HepG2 (cell line): ENCODE data around the gene VEGFA. TPM values are rescaled to one million over a fixed set of nuclear protein-coding genes. Genes with fewer than 3 reads are reported as not detected.

Source experiments
- ATRX ChIP-seq: sonication (generic); formaldehyde crosslinking; IDR thresholded peaks from 2 replicates; pipeline ENCODE4 v1.4.0; 2020; ENCODE audit warnings: missing genetic modification reagents, borderline replicate concordance
- CCDC6 ChIP-seq: sonication (generic); formaldehyde crosslinking; IDR thresholded peaks from 2 replicates; pipeline ENCODE4 v1.8.1; 2022; ENCODE audit warnings: mild to moderate bottlenecking, missing genetic modification reagents, moderate library complexity
- DNMT1 ChIP-seq: sonication (generic); formaldehyde crosslinking; IDR thresholded peaks from 2 replicates; pipeline ENCODE4 v1.5.1; 2020; ENCODE audit warnings: mild to moderate bottlenecking, missing genetic modification reagents
- DZIP1 ChIP-seq: sonication (generic); formaldehyde crosslinking; IDR thresholded peaks from 2 replicates; pipeline ENCODE4 v1.5.0; 2020; ENCODE audit warnings: mild to moderate bottlenecking, missing genetic modification reagents
- ELF1 ChIP-seq: sonication (generic); formaldehyde crosslinking; IDR thresholded peaks from 2 replicates; pipeline ENCODE4 v1.4.0; 2020; ENCODE audit warnings: missing genetic modification reagents
- FOSL1 ChIP-seq: sonication (generic); formaldehyde crosslinking; IDR thresholded peaks from 2 replicates; pipeline ENCODE4 v1.9.0; 2021; ENCODE audit warnings: missing genetic modification reagents, borderline replicate concordance
- HDAC2 ChIP-seq: sonication (generic); formaldehyde crosslinking; IDR thresholded peaks from 2 replicates; pipeline ENCODE4 v1.4.0; 2020; ENCODE audit warnings: missing genetic modification reagents
- HMGA1 ChIP-seq: sonication (generic); formaldehyde crosslinking; conservative IDR thresholded peaks from 2 replicates; pipeline ENCODE4 v1.4.0; 2020; ENCODE audit warnings: missing genetic modification reagents
- KLF9 ChIP-seq: IDR thresholded peaks from 2 replicates; pipeline ENCODE4 v1.6.1; 2016; ENCODE audit warnings: low read depth
- MBNL3 ChIP-seq: fragments of 250-450 bp; sonication (Bioruptor Pico); conservative IDR thresholded peaks from 2 replicates; pipeline ENCODE4 v1.8.0; 2022; ENCODE audit warnings: mild to moderate bottlenecking, inconsistent platforms
- MLLT10 ChIP-seq: sonication (generic); formaldehyde crosslinking; IDR thresholded peaks from 2 replicates; pipeline ENCODE4 v1.4.0; 2020; ENCODE audit warnings: missing genetic modification reagents
- MXI1 ChIP-seq: IDR thresholded peaks from 3 replicates; pipeline ENCODE4 v1.6.1; 2012; ENCODE audit warnings: low read depth, low read length, inconsistent platforms, borderline replicate concordance
- RBM22 ChIP-seq: fragments of 200-400 bp; formaldehyde crosslinking; optimal IDR thresholded peaks from 2 replicates; pipeline ENCODE3; 2017; ENCODE audit warnings: mild to moderate bottlenecking, low read length, moderate library complexity
- RFX3 ChIP-seq: IDR thresholded peaks from 2 replicates; pipeline ENCODE4 v1.6.1; 2016; ENCODE audit warnings: missing biosample characterization, missing genetic modification reagents
- SALL1 ChIP-seq: sonication (generic); formaldehyde crosslinking; IDR thresholded peaks from 2 replicates; pipeline ENCODE4 v1.8.0; 2022; ENCODE audit warnings: mild to moderate bottlenecking, missing genetic modification reagents
- SALL2 ChIP-seq: sonication (generic); formaldehyde crosslinking; IDR thresholded peaks from 2 replicates; pipeline ENCODE4 v1.8.1; 2023; ENCODE audit warnings: mild to moderate bottlenecking, missing genetic modification reagents, inconsistent platforms
- TSC22D2 ChIP-seq: sonication (generic); formaldehyde crosslinking; IDR thresholded peaks from 2 replicates; pipeline ENCODE4 v1.5.1; 2020; ENCODE audit warnings: missing genetic modification reagents, mild to moderate bottlenecking, borderline replicate concordance
- XBP1 ChIP-seq: sonication (generic); formaldehyde crosslinking; IDR thresholded peaks from 2 replicates; pipeline ENCODE4 v1.5.0; 2020; ENCODE audit warnings: missing genetic modification reagents
- ZBTB26 ChIP-seq: IDR thresholded peaks from 2 replicates; pipeline ENCODE4 v1.6.1; 2016; ENCODE audit warnings: missing compliant biosample characterization, missing genetic modification reagents, borderline replicate concordance
- ZNF503 ChIP-seq: sonication (generic); formaldehyde crosslinking; IDR thresholded peaks from 2 replicates; pipeline ENCODE4 v1.4.0; 2020; ENCODE audit warnings: missing genetic modification reagents
- ZNF512B ChIP-seq: sonication (generic); formaldehyde crosslinking; IDR thresholded peaks from 2 replicates; pipeline ENCODE4 v1.5.1; 2020; ENCODE audit warnings: missing genetic modification reagents, mild to moderate bottlenecking, borderline replicate concordance
- ZNF775 ChIP-seq: sonication (generic); formaldehyde crosslinking; IDR thresholded peaks from 2 replicates; pipeline ENCODE4 v1.4.0; 2020; ENCODE audit warnings: missing genetic modification reagents, mild to moderate bottlenecking, moderate library complexity, borderline replicate concordance
- polyA plus RNA-seq, 8 experiments: library from polyadenylated mRNA; depleted of rRNA in 3 of 8; stranded (reverse) in 7 of 8; unstranded in 1 of 8; fragments of >200 nt; fragmentation: Illumina TruSeq in 4 of 8; extraction: Trizol in 4 of 8; gene quantifications; 2 replicates each; pipeline versions ENCODE4 v1.2.1 to v1.2.3, GENCODE V29; 2011 to 2016; ENCODE audit warnings: low read depth in 4 of 8, missing spikeins in 1 of 8, mixed read lengths in 1 of 8; ENCODE audit not compliant: insufficient read depth in 1 of 8
- total RNA-seq, 5 experiments: library from RNA; depleted of rRNA; stranded (reverse); fragments of >200 nt; fragmentation: Illumina TruSeq; extraction: Trizol; gene quantifications; 2 replicates each; pipeline ENCODE4 v1.2.3, GENCODE V29; 2016; ENCODE audit warnings: low read depth in 1 of 5

Gene VEGFA
- total and polyA plus RNA-seq, 2 of the 13 experiments (the other 11 are each of a cell fraction or from before 2014, with no cell fraction given) = 68.1 to 629 TPM

- no peak for TF ChIP-seq CCDC6 (CRISPR knock-in tag)
- TF ChIP-seq XBP1 = no peak
- TF ChIP-seq DZIP1 (CRISPR knock-in tag) = no peak
- TF ChIP-seq SALL2 = no peak
- TF ChIP-seq HDAC2 = peak; percentile 48; the same call in 1 of the 2 replicates
- TF ChIP-seq SALL1 (CRISPR knock-in tag) = peak; percentile 5
- TF ChIP-seq MBNL3 (CRISPR knock-in tag) = no peak
- TF ChIP-seq HMGA1 (CRISPR knock-in tag) = no peak
- no peak for TF ChIP-seq RFX3 (CRISPR knock-in tag)
- no peak for TF ChIP-seq ZNF503
- no peak for TF ChIP-seq FOSL1 (CRISPR knock-in tag)
- peak; percentile 44; the same call in 1 of the 3 replicates for TF ChIP-seq MXI1
- no peak for TF ChIP-seq RBM22
- TF ChIP-seq ELF1 (CRISPR knock-in tag) = no peak; the same call in 1 of the 2 replicates
- TF ChIP-seq ZNF512B (CRISPR knock-in tag) = no peak
- no peak for TF ChIP-seq ZBTB26 (CRISPR knock-in tag)
- no peak for TF ChIP-seq ATRX (CRISPR knock-in tag)
- no peak for TF ChIP-seq ZNF775 (CRISPR knock-in tag)
- no peak for TF ChIP-seq MLLT10
- TF ChIP-seq DNMT1 = no peak
- TF ChIP-seq KLF9 (CRISPR knock-in tag) = no peak
- no peak for TF ChIP-seq TSC22D2 (CRISPR knock-in tag)
Observed at GRCh38 chr6:43773050-43773979, 3.3 kb downstream of the VEGFA start (continued).
